ENCODE measurements around the gene CEP152.

The CEP152 gene

DNA sequence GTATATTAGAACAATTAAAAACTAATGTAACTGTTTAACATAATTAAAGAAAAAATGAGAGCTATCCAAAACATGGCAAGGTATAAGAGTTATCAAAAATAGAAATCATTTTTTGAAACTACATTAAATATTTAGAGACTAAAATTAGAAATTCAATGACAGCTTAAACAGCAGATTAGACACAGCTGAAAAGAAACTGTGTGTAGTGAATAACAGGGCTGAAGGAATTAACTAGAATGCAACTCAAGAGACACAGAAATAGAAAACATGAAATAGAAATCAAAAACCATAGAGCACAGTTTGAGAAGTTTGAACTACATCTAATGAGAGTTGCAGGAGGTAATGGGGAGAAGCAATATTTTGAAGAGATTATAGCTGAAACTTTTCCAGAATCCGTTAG, 105.5 kb downstream of the CEP152 start:
- no peak overlapping the region for H3K4me3 ChIP-seq (ENCODE audit: low read length)
- H3K4me2 ChIP-seq (ENCODE audit: low read length) = no peak overlapping the region
- H3K27ac ChIP-seq (ENCODE audit: low read length) = no peak overlapping the region
- peaks cover 4% of the 10 kb centered on the region; the same call in 1 of the 2 replicates for H3K9me3 ChIP-seq (ENCODE audit: insufficient read depth, low read length)
- H2AFZ ChIP-seq (ENCODE audit: low read depth, low read length) = no peak overlapping the region
- no peaks in the 10 kb centered on the region for H4K20me1 ChIP-seq (ENCODE audit: insufficient read depth, low read length)
- no peak for TF ChIP-seq EZH2phosphoT487 (IDR thresholded peaks at IDR 0.05; ENCODE audit: low read depth)
- TF ChIP-seq, protein P1, sequence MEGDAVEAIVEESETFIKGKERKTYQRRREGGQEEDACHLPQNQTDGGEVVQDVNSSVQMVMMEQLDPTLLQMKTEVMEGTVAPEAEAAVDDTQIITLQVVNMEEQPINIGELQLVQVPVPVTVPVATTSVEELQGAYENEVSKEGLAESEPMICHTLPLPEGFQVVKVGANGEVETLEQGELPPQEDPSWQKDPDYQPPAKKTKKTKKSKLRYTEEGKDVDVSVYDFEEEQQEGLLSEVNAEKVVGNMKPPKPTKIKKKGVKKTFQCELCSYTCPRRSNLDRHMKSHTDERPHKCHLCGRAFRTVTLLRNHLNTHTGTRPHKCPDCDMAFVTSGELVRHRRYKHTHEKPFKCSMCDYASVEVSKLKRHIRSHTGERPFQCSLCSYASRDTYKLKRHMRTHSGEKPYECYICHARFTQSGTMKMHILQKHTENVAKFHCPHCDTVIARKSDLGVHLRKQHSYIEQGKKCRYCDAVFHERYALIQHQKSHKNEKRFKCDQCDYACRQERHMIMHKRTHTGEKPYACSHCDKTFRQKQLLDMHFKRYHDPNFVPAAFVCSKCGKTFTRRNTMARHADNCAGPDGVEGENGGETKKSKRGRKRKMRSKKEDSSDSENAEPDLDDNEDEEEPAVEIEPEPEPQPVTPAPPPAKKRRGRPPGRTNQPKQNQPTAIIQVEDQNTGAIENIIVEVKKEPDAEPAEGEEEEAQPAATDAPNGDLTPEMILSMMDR (IDR thresholded peaks at IDR 0.05; ENCODE audit: low read depth, low read length) = no peak
- no peaks in the 10 kb centered on the region for H3K79me2 ChIP-seq (ENCODE audit: low read length)
- no peak overlapping the region for H3K9ac ChIP-seq (ENCODE audit: low read length)
- peaks cover 13% of the 10 kb centered on the region for H3K4me1 ChIP-seq (ENCODE audit: low read length)
- no peaks in the 10 kb centered on the region for H3K27me3 ChIP-seq (ENCODE audit: low read depth, low read length)
- peaks cover 4% of the 10 kb centered on the region for H3K36me3 ChIP-seq (replicated peaks; ENCODE audit: low read depth, low read length)

- Histone ChIP-seq H4K20me1 (ENCODE audit: insufficient read depth, low read length) (no peaks in the 10 kb centered on the region), H3K9ac (ENCODE audit: low read length) (no peak overlapping the region), H2AFZ (ENCODE audit: low read depth, low read length) (no peak overlapping the region), H3K4me2 (ENCODE audit: low read length) (no peak overlapping the region), H3K79me2 (ENCODE audit: low read length) (no peaks in the 10 kb centered on the region), H3K27ac (ENCODE audit: low read length) (no peak overlapping the region), H3K4me3 (ENCODE audit: low read length) (no peak overlapping the region), H3K4me1 (ENCODE audit: low read length) (peaks cover 13% of the 10 kb centered on the region), H3K36me3 (replicated peaks; ENCODE audit: low read depth, low read length) (peaks cover 4% of the 10 kb centered on the region), H3K9me3 (ENCODE audit: insufficient read depth, low read length) (peaks cover 4% of the 10 kb centered on the region; the same call in 1 of the 2 replicates), H3K27me3 (ENCODE audit: low read depth, low read length) (no peaks in the 10 kb centered on the region)
- TF ChIP-seq, protein P1 (IDR thresholded peaks at IDR 0.05; ENCODE audit: low read depth, low read length) = no peak
- TF ChIP-seq EZH2phosphoT487 (IDR thresholded peaks at IDR 0.05; ENCODE audit: low read depth) = no peak
Measured at GRCh38 chr15:48703544-48703943, 107.3 kb downstream of the CEP152 start.

GRCh38 chr15:48702569-48703236, 108.2 kb downstream of the CEP152 start:
- H3K36me3 ChIP-seq (replicated peaks; ENCODE audit: low read depth, low read length) = peaks cover 6% of the 10 kb centered on the region
- no peak overlapping the region for H3K9ac ChIP-seq (ENCODE audit: low read length)
- no peak for TF ChIP-seq EZH2phosphoT487 (IDR thresholded peaks at IDR 0.05; ENCODE audit: low read depth)
- TF ChIP-seq, protein P1 (IDR thresholded peaks at IDR 0.05; ENCODE audit: low read depth, low read length) = peak; percentile 19; the same call in 1 of the 2 replicates
- no peaks in the 10 kb centered on the region for H3K27me3 ChIP-seq (ENCODE audit: low read depth, low read length)
- peak overlapping the region; percentile 3; the same call in 1 of the 2 replicates for H2AFZ ChIP-seq (ENCODE audit: low read depth, low read length)
- H4K20me1 ChIP-seq (ENCODE audit: insufficient read depth, low read length) = no peaks in the 10 kb centered on the region
- H3K9me3 ChIP-seq (ENCODE audit: insufficient read depth, low read length) = peaks cover 4% of the 10 kb centered on the region; the same call in 1 of the 2 replicates
- no peaks in the 10 kb centered on the region for H3K79me2 ChIP-seq (ENCODE audit: low read length)
- peaks cover 13% of the 10 kb centered on the region for H3K4me1 ChIP-seq (ENCODE audit: low read length)
- H3K27ac ChIP-seq (ENCODE audit: low read length) = no peak overlapping the region
- no peak overlapping the region for H3K4me3 ChIP-seq (ENCODE audit: low read length)
- H3K4me2 ChIP-seq (ENCODE audit: low read length) = peak overlapping the region; percentile 16

DNA sequence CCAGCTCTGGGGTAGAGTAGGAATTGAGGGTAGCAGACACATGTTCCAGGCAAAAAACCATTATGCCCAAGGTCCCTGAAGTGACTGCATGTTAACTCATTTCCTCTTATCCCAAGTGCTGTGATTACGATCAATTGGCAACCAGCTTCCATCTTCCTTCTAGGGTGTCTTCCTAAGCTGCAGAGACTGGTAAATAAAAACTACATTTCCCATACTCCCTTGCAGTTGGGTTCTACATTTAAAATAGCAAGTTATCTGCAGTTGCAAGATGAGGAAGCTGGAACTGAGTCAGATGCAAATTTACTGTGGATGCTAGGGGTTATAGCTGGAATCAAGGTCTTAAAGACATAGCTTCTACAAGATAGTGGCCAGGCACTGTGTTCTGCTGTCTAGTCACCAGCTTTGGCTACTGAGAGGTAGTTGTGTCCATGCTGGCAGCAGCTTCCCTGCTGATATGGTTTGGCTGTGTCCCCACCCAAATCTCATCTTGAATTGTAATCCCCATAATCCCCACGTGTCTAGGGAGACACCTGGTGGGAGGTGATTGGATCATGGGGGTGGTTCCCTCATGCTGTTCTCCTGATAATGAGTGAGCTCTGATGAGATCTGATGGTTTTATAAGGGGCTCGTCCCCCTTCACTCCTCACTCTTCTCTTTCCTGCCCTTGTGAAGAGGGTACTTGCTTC, 114.1 kb downstream of the CEP152 start:
- no peaks in the 10 kb centered on the region for H3K9me3 ChIP-seq (ENCODE audit: insufficient read depth, low read length)
- H3K4me2 ChIP-seq (ENCODE audit: low read length) = no peak overlapping the region
- no peak for TF ChIP-seq EZH2phosphoT487 (IDR thresholded peaks at IDR 0.05; ENCODE audit: low read depth)
- TF ChIP-seq, protein P1 (IDR thresholded peaks at IDR 0.05; ENCODE audit: low read depth, low read length) = no peak
- H3K4me3 ChIP-seq (ENCODE audit: low read length) = no peak overlapping the region
- H3K27ac ChIP-seq (ENCODE audit: low read length) = no peak overlapping the region
- no peaks in the 10 kb centered on the region for H4K20me1 ChIP-seq (ENCODE audit: insufficient read depth, low read length)
- H3K4me1 ChIP-seq (ENCODE audit: low read length) = peaks cover 9% of the 10 kb centered on the region
- H3K79me2 ChIP-seq (ENCODE audit: low read length) = no peaks in the 10 kb centered on the region
- H3K27me3 ChIP-seq (ENCODE audit: low read depth, low read length) = no peaks in the 10 kb centered on the region
- peaks cover 5% of the 10 kb centered on the region for H3K36me3 ChIP-seq (replicated peaks; ENCODE audit: low read depth, low read length)
- H3K9ac ChIP-seq (ENCODE audit: low read length) = no peak overlapping the region
- no peak overlapping the region; the same call in 1 of the 2 replicates for H2AFZ ChIP-seq (ENCODE audit: low read depth, low read length)
